GM12801 (cell line): ENCODE results near the gene GGT1.

Source experiments
- CTCF ChIP-seq: IDR thresholded peaks from one replicate; pipeline ENCODE4 v1.5.1; 2011; ENCODE audit warnings: control low read depth; ENCODE audit not compliant: insufficient read length; ENCODE audit errors: extremely low read depth

Gene GGT1

GRCh38 chr22:24579258-24579601, 23.8 kb upstream of the GGT1 start:
- TF ChIP-seq CTCF, result no peak

GRCh38 chr22:24580276-24580675, 22.7 kb upstream of the GGT1 start:
- no peak for TF ChIP-seq CTCF

GRCh38 chr22:24582056-24582814, 20.8 kb upstream of the GGT1 start:
- TF ChIP-seq CTCF, result no peak

- TF ChIP-seq CTCF, result no peak
These were observed 19.5 kb upstream of the GGT1 start for GRCh38 chr22:24583221-24584165.

GRCh38 chr22:24584166-24584790, 18.7 kb upstream of the GGT1 start:
- TF ChIP-seq CTCF, result no peak

GRCh38 chr22:24584871-24585411, 18.1 kb upstream of the GGT1 start:
- no peak for TF ChIP-seq CTCF

GRCh38 chr22:24585461-24585860, 17.5 kb upstream of the GGT1 start:
- no peak for TF ChIP-seq CTCF
